Esophagus squamous epithelium (tissue), 4 donors: ENCODE results near the gene SZT2.

Source experiments
- POLR2A ChIP-seq, 4 donors: fragments of 450-650 bp; IDR thresholded peaks; one replicate each; pipeline ENCODE4 v1.6.1; 2017; ENCODE audit warnings: antibody characterized with exemption in 4 of 4, mild to moderate bottlenecking in 4 of 4, moderate library complexity in 3 of 4
- TF ChIP-seq, protein P1 (sequence below), 6 experiments: fragments of 450-650 bp in 4 of 6; fragments of 200-600 bp in 2 of 6; sonication (generic) in 2 of 6; IDR thresholded peaks; one replicate each; pipeline ENCODE4 v1.5.1; 2016 to 2019; ENCODE audit warnings: antibody characterized with exemption in 6 of 6, mild to moderate bottlenecking in 4 of 6, moderate library complexity in 4 of 6

DNA sequence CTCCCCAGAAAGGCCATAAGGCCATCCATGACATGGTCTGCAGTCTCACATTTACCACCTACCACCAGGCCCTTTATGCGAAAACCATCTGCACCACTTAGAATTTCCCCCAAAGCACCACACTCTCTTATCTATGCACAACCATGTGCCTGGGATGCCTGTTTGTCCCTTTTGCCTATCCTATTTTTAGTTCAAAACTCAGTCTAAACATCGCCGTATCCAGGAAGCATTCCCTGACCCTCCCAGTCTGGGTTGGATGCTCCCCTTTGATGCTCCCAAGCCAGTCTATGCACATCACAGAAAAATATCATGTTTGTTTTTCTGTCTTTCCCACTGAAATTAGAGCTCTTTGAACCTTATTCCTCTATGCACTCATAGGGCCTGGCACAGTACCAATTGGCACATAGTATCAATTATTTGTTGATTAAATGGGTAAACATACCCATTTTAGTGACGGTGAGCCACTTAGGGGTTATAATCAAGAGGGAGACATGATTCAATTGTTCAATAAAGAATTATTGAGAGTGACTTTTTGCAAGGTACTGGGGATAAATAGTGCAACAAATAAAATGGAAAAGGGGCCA, 45.3 kb upstream of the SZT2 start:
- TF ChIP-seq, protein P1, sequence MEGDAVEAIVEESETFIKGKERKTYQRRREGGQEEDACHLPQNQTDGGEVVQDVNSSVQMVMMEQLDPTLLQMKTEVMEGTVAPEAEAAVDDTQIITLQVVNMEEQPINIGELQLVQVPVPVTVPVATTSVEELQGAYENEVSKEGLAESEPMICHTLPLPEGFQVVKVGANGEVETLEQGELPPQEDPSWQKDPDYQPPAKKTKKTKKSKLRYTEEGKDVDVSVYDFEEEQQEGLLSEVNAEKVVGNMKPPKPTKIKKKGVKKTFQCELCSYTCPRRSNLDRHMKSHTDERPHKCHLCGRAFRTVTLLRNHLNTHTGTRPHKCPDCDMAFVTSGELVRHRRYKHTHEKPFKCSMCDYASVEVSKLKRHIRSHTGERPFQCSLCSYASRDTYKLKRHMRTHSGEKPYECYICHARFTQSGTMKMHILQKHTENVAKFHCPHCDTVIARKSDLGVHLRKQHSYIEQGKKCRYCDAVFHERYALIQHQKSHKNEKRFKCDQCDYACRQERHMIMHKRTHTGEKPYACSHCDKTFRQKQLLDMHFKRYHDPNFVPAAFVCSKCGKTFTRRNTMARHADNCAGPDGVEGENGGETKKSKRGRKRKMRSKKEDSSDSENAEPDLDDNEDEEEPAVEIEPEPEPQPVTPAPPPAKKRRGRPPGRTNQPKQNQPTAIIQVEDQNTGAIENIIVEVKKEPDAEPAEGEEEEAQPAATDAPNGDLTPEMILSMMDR (IDR thresholded peaks at IDR 0.05), result no peak
- TF ChIP-seq POLR2A (IDR thresholded peaks at IDR 0.05), result no peak
